Uterus (tissue), 4 donors: ENCODE measurements around the gene POMT2. TPM values are rescaled to one million over a fixed set of nuclear protein-coding genes. Genes with fewer than 3 reads are reported as not detected.

Experiments
- DNase-seq, 2 donors: peaks; one replicate each; pipeline ENCODE4 v3.0.0-alpha.2; 2019 to 2020
- H3K27ac ChIP-seq, 2 donors: fragments of 200-600 bp; sonication (generic); 1 replicate in 1 of 2; 2 replicates in 1 of 2; pipeline ENCODE4 v1.5.1; 2016 to 2018
- H3K27me3 ChIP-seq, 2 donors: fragments of 200-600 bp; sonication (generic); one replicate each; pipeline ENCODE4 v1.5.1; 2018 to 2019; ENCODE audit warnings: control low read depth in 1 of 2
- H3K36me3 ChIP-seq, 2 donors: fragments of 200-600 bp; sonication (generic); one replicate each; pipeline ENCODE4 v1.5.1; 2019; ENCODE audit warnings: control low read depth in 1 of 2
- H3K4me1 ChIP-seq, 2 donors: fragments of 200-600 bp; sonication (generic); one replicate each; pipeline ENCODE4 v1.5.1; 2018 to 2019; ENCODE audit warnings: control low read depth in 1 of 2
- H3K4me3 ChIP-seq, 2 donors: fragments of 200-600 bp; sonication (generic); 1 replicate in 1 of 2; 2 replicates in 1 of 2; pipeline ENCODE4 v1.5.1; 2018 to 2019; ENCODE audit warnings: mild to moderate bottlenecking in 1 of 2
- H3K9me3 ChIP-seq, 2 donors: fragments of 200-600 bp; sonication (generic); one replicate each; pipeline ENCODE4 v1.5.1; 2019; ENCODE audit warnings: control low read depth in 1 of 2
- CTCF ChIP-seq, 4 experiments: fragments of 200-600 bp in 2 of 4; fragments of 450-650 bp in 2 of 4; sonication (generic) in 2 of 4; IDR thresholded peaks; one replicate each; pipeline ENCODE4 v1.5.1; 2016 to 2019; ENCODE audit warnings: antibody characterized with exemption in 4 of 4, mild to moderate bottlenecking in 2 of 4, moderate library complexity in 1 of 4
- POLR2A ChIP-seq, 2 donors: fragments of 450-650 bp; IDR thresholded peaks; one replicate each; pipeline ENCODE4 v1.6.1; 2016; ENCODE audit warnings: antibody characterized with exemption in 2 of 2, mild to moderate bottlenecking in 1 of 2, moderate library complexity in 1 of 2
- intact Hi-C: fragments of 100-400 bp; cut with DNase I; formaldehyde crosslinking; loops from one replicate; pipeline ENCODE4 v1.15.1; 2023; ENCODE audit warnings: low total_unique reads
- total RNA-seq, 4 donors: library from RNA; depleted of rRNA in 3 of 4; stranded (reverse); fragments of >200 nt in 3 of 4; gene quantifications; one replicate each; pipeline versions ENCODE4 v1.1.0 to v1.2.4, GENCODE V29; 2014 to 2023
- donor health status: DM: yes; HTN: yes; CAD: no.

The POMT2 gene
- total RNA-seq, 4 donors from 2014 or later, result 2.1 to 72.2 (median 27.9) TPM

GRCh38 chr14:77296155-77296554 lies 24.5 kb downstream of the POMT2 start:
- no peak for DNase-seq
- Histone ChIP-seq H3K4me3 (no peak overlapping the region), H3K27ac (no peak overlapping the region), H3K36me3 (no peaks in the 10 kb centered on the region), H3K9me3 (no peaks in the 10 kb centered on the region), H3K4me1 (no peaks in the 10 kb centered on the region), H3K27me3 (no peaks in the 10 kb centered on the region)
- intact Hi-C loops, result no loop called here
- no peak for TF ChIP-seq CTCF (IDR thresholded peaks at IDR 0.05)
- TF ChIP-seq POLR2A (IDR thresholded peaks at IDR 0.05), result no peak

GRCh38 chr14:77290705-77291104 lies 30.0 kb downstream of the POMT2 start:
- intact Hi-C loops, result no loop called here
- TF ChIP-seq CTCF (IDR thresholded peaks at IDR 0.05) (no peak), POLR2A (IDR thresholded peaks at IDR 0.05) (no peak)
- H3K36me3 ChIP-seq, result no peaks in the 10 kb centered on the region

GRCh38 chr14:77286576-77286975 lies 34.1 kb downstream of the POMT2 start:
- intact Hi-C loops, result no loop called here
- no peak for DNase-seq
- H3K27me3 ChIP-seq, result no peaks in the 10 kb centered on the region
- H3K36me3 ChIP-seq, result no peaks in the 10 kb centered on the region
- H3K4me1 ChIP-seq, result no peaks in the 10 kb centered on the region
- no peaks in the 10 kb centered on the region for H3K9me3 ChIP-seq
- no peak overlapping the region for H3K27ac ChIP-seq
- no peak for TF ChIP-seq CTCF (IDR thresholded peaks at IDR 0.05)
- TF ChIP-seq POLR2A (IDR thresholded peaks at IDR 0.05), result no peak
- no peak overlapping the region for H3K4me3 ChIP-seq

More at GRCh38 chr14:77290705-77291104, 30.0 kb downstream of the POMT2 start:
- no peak for DNase-seq
- no peaks in the 10 kb centered on the region for H3K27me3 ChIP-seq
- H3K4me3 ChIP-seq, result no peak overlapping the region
- H3K9me3 ChIP-seq, result no peaks in the 10 kb centered on the region
- H3K4me1 ChIP-seq, result no peaks in the 10 kb centered on the region
- H3K27ac ChIP-seq, result no peak overlapping the region

- Histone ChIP-seq H3K27me3 (no peaks in the 10 kb centered on the region), H3K4me3 (no peak overlapping the region), H3K27ac (no peak overlapping the region), H3K9me3 (no peaks in the 10 kb centered on the region), H3K4me1 (no peaks in the 10 kb centered on the region), H3K36me3 (no peaks in the 10 kb centered on the region)
- intact Hi-C loops, result no loop called here
- DNase-seq, result no peak
- no peak for TF ChIP-seq POLR2A (IDR thresholded peaks at IDR 0.05)
- TF ChIP-seq CTCF (IDR thresholded peaks at IDR 0.05), result no peak
Observed at GRCh38 chr14:77284466-77284865, 36.2 kb downstream of the POMT2 start.

GRCh38 chr14:77284066-77284465 lies 36.6 kb downstream of the POMT2 start:
- H3K27me3 ChIP-seq, result no peaks in the 10 kb centered on the region
- no peaks in the 10 kb centered on the region for H3K9me3 ChIP-seq
- H3K36me3 ChIP-seq, result no peaks in the 10 kb centered on the region
- intact Hi-C loops, result no loop called here
- no peak for DNase-seq
- no peaks in the 10 kb centered on the region for H3K4me1 ChIP-seq
- H3K27ac ChIP-seq, result no peak overlapping the region
- no peak for TF ChIP-seq CTCF (IDR thresholded peaks at IDR 0.05)
- TF ChIP-seq POLR2A (IDR thresholded peaks at IDR 0.05), result no peak
- no peak overlapping the region for H3K4me3 ChIP-seq
